Neural progenitor cell (in vitro differentiated cells): ENCODE measurements around the gene GRIPAP1. TPM values are rescaled to one million over a fixed set of nuclear protein-coding genes. Genes with fewer than 3 reads are reported as not detected.

ENCODE experiments used
- DNase-seq: peaks from one replicate; pipeline ENCODE4 v3.0.0-alpha.2; 2016; ENCODE audit warnings: low spot score
- H2AFZ ChIP-seq: fragments of 200-600 bp; sonication (generic); replicated peaks from 2 replicates; pipeline ENCODE4 v1.6.1; 2016; ENCODE audit warnings: antibody characterized with exemption
- H3F3A ChIP-seq: fragments of 200-600 bp; sonication (generic); 2 replicates; pipeline ENCODE4 v1.6.1; 2016; ENCODE audit warnings: antibody characterized with exemption, low read depth
- H3K27ac ChIP-seq: fragments of 200-600 bp; sonication (generic); 2 replicates; pipeline ENCODE4 v1.5.1; 2016; ENCODE audit warnings: mild to moderate bottlenecking
- H3K27me3 ChIP-seq: fragments of 200-600 bp; sonication (generic); 2 replicates; pipeline ENCODE4 v1.6.1; 2016; ENCODE audit warnings: mild to moderate bottlenecking, moderate library complexity
- H3K36me3 ChIP-seq: fragments of 200-600 bp; sonication (generic); 2 replicates; pipeline ENCODE4 v1.5.1; 2016
- H3K4me1 ChIP-seq: fragments of 200-600 bp; sonication (generic); 2 replicates; pipeline ENCODE4 v1.6.1; 2016; ENCODE audit warnings: mixed run types
- H3K4me2 ChIP-seq: fragments of 200-600 bp; sonication (generic); 2 replicates; pipeline ENCODE4 v1.6.1; 2016
- H3K4me3 ChIP-seq: fragments of 200-600 bp; sonication (generic); 2 replicates; pipeline ENCODE4 v1.5.1; 2016
- H3K79me2 ChIP-seq: fragments of 200-600 bp; sonication (generic); 2 replicates; pipeline ENCODE4 v1.6.1; 2016; ENCODE audit warnings: low read depth
- H3K9ac ChIP-seq: fragments of 200-600 bp; sonication (generic); 2 replicates; pipeline ENCODE4 v1.6.1; 2016
- H3K9me3 ChIP-seq: fragments of 200-600 bp; sonication (generic); 2 replicates; pipeline ENCODE4 v1.5.1; 2016; ENCODE audit warnings: low read depth
- H4K20me1 ChIP-seq: fragments of 200-600 bp; sonication (generic); 2 replicates; pipeline ENCODE4 v1.6.1; 2016; ENCODE audit warnings: low read depth
- H3K27ac Mint-ChIP-seq: 3 replicates; pipeline ENCODE4 v1.8.0; 2021; ENCODE audit warnings: mixed read lengths
- H3K27me3 Mint-ChIP-seq: 2 replicates; pipeline ENCODE4 v1.8.0; 2022; ENCODE audit warnings: low read depth, mild to moderate bottlenecking, inconsistent platforms, moderate library complexity, mixed read lengths; ENCODE audit not compliant: insufficient read depth
- H3K36me3 Mint-ChIP-seq: 3 replicates; pipeline ENCODE4 v1.8.0; 2021; ENCODE audit warnings: mixed read lengths
- H3K4me1 Mint-ChIP-seq: 3 replicates; pipeline ENCODE4 v1.8.0; 2021; ENCODE audit warnings: mixed read lengths
- H3K4me3 Mint-ChIP-seq: 3 replicates; pipeline ENCODE4 v1.8.0; 2021; ENCODE audit warnings: mild to moderate bottlenecking, moderate library complexity, mixed read lengths
- H3K9me3 Mint-ChIP-seq: 3 replicates; pipeline ENCODE4 v1.8.0; 2020; ENCODE audit warnings: mixed read lengths
- EZH2 ChIP-seq: fragments of 200-600 bp; sonication (generic); IDR thresholded peaks from 2 replicates; pipeline ENCODE4 v1.6.1; 2017; ENCODE audit warnings: antibody characterized with exemption, mild to moderate bottlenecking, moderate library complexity
- EZH2phosphoT487 ChIP-seq: fragments of 200-600 bp; sonication (generic); IDR thresholded peaks from 2 replicates; pipeline ENCODE4 v1.6.1; 2017; ENCODE audit warnings: antibody characterized with exemption
- total RNA-seq: library from RNA; depleted of rRNA; stranded (reverse); fragments of >200 nt; gene quantifications from 2 replicates; pipeline ENCODE4 v1.2.3, GENCODE V29; 2015; ENCODE audit warnings: low replicate concordance
- TF ChIP-seq, protein P1 (sequence below): fragments of 200-600 bp; sonication (generic); IDR thresholded peaks from 2 replicates; pipeline ENCODE4 v1.5.1; 2017; ENCODE audit warnings: antibody characterized with exemption, mild to moderate bottlenecking

Gene GRIPAP1
- total RNA-seq, 1 donor from 2014 or later: 30.1 TPM

DNA sequence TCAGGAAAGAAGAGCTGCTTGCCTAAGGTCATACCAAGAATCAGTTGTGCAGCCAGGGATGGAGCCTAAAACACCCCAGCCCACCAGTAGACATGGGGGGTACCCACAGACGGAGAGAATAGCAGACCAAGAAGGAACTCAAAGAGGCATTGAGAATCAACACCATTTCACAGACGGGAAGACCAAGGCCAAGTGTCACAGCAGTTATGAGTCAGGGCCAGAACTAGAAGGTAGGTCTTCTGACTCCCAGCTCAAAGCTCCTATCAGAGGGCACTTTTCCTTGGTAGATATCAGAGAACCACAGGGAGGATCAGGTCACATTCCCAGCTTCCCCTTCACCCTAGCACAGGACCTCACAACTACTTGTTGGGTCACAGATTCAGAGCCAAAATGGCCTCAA lies 59.2 kb downstream of the GRIPAP1 start:
- peaks cover 6% of the 10 kb centered on the region for H3K9me3 Mint-ChIP-seq
- Histone ChIP-seq H3K9ac (no peak overlapping the region), H3K36me3 (no peaks in the 10 kb centered on the region), H3K4me3 (no peak overlapping the region), H3K4me2 (no peak overlapping the region), H3K79me2 (peaks cover 72% of the 10 kb centered on the region), H3K27me3 (no peaks in the 10 kb centered on the region), H2AFZ (no peak overlapping the region), H3K4me1 (no peaks in the 10 kb centered on the region), H3K9me3 (no peaks in the 10 kb centered on the region), H3F3A (no peaks in the 10 kb centered on the region), H4K20me1 (peaks cover 22% of the 10 kb centered on the region), H3K27ac (no peak overlapping the region)
- H3K4me1 Mint-ChIP-seq: no peaks in the 10 kb centered on the region
- no peak for DNase-seq
- H3K4me3 Mint-ChIP-seq: no peak overlapping the region
- peaks cover 6% of the 10 kb centered on the region for H3K27me3 Mint-ChIP-seq
- H3K27ac Mint-ChIP-seq: no peak overlapping the region
- TF ChIP-seq, protein P1, sequence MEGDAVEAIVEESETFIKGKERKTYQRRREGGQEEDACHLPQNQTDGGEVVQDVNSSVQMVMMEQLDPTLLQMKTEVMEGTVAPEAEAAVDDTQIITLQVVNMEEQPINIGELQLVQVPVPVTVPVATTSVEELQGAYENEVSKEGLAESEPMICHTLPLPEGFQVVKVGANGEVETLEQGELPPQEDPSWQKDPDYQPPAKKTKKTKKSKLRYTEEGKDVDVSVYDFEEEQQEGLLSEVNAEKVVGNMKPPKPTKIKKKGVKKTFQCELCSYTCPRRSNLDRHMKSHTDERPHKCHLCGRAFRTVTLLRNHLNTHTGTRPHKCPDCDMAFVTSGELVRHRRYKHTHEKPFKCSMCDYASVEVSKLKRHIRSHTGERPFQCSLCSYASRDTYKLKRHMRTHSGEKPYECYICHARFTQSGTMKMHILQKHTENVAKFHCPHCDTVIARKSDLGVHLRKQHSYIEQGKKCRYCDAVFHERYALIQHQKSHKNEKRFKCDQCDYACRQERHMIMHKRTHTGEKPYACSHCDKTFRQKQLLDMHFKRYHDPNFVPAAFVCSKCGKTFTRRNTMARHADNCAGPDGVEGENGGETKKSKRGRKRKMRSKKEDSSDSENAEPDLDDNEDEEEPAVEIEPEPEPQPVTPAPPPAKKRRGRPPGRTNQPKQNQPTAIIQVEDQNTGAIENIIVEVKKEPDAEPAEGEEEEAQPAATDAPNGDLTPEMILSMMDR: no peak
- TF ChIP-seq EZH2phosphoT487 (no peak), EZH2 (no peak)
- peaks cover 2% of the 10 kb centered on the region for H3K36me3 Mint-ChIP-seq

DNA sequence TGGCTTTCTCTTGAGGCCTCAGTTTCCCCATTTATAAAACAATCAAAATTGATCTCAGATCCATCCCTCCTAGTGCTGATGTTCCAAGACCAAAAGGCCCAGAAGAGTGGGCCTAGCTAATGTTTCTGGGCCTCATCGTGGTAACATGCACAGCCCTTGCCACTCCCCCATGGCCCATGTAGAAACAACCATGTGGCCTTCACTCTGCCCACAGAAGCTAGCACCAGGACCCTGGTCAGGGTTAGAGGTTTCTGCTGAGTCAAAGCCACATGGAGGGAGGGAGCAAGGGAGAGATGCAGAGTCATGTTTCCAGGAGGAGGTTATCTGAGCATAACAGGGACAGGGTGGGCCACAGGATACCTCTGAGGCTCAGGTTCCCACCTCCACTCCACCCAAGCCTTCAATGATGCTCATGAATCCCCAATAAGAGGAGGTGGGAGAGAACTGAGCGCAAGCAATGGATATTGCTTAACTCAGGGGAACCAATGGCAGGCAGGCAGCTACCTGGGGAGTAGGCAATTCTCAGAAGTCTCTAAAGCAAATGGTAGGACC lies 61.6 kb downstream of the GRIPAP1 start:
- Mint-ChIP-seq H3K4me1 (no peaks in the 10 kb centered on the region), H3K9me3 (peaks cover 8% of the 10 kb centered on the region), H3K27ac (no peak overlapping the region), H3K4me3 (no peak overlapping the region), H3K36me3 (peaks cover 2% of the 10 kb centered on the region), H3K27me3 (peaks cover 6% of the 10 kb centered on the region)
- Histone ChIP-seq H3K79me2 (peaks cover 85% of the 10 kb centered on the region), H3K9ac (no peak overlapping the region), H3K4me3 (no peak overlapping the region), H3K4me2 (no peak overlapping the region), H3K27ac (no peak overlapping the region), H3F3A (peaks cover 3% of the 10 kb centered on the region), H3K27me3 (no peaks in the 10 kb centered on the region), H3K36me3 (no peaks in the 10 kb centered on the region), H2AFZ (no peak overlapping the region), H3K9me3 (no peaks in the 10 kb centered on the region), H4K20me1 (peaks cover 22% of the 10 kb centered on the region), H3K4me1 (no peaks in the 10 kb centered on the region)
- no peak for TF ChIP-seq EZH2phosphoT487
- TF ChIP-seq EZH2: no peak
- TF ChIP-seq, protein P1: no peak
- DNase-seq: no peak

DNA sequence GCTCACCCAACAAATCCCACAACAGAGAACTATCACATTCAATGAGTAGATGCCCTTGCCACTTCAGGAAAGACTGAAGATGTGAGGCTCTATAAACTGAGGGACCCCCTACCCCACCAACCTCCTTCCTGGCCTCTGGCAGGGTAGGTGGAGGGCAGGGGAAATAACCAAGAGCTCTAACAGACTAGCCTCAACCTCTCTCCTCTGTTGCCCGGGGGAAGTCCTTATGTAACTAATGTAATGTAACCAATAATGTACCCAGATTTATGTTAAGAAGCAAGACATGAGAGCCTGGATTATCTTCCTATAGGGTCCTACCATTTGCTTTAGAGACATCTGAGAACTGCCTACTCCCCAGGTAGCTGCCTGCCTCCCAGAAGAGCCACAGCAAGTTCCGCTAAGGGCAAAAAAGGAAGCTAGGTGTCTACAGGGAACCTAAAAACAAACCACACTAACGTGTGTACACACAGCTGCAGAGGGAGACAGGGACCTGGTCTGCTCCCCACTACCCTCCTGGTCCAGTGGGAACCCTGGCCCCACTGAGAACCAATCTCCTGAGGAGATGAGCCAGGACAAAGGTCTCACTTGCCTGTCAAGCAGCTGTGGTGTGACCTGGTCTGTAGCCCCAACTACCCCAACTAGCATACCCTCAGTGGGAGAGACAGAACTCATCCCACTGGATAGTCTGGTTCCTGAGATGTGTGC lies 62.4 kb downstream of the GRIPAP1 start:
- H3K4me1 Mint-ChIP-seq: no peaks in the 10 kb centered on the region
- Histone ChIP-seq H4K20me1 (peaks cover 20% of the 10 kb centered on the region), H3K4me3 (no peak overlapping the region), H2AFZ (no peak overlapping the region), H3K4me1 (no peaks in the 10 kb centered on the region), H3K36me3 (no peaks in the 10 kb centered on the region), H3K27me3 (no peaks in the 10 kb centered on the region), H3K4me2 (no peak overlapping the region), H3F3A (peaks cover 3% of the 10 kb centered on the region), H3K9me3 (no peaks in the 10 kb centered on the region), H3K27ac (no peak overlapping the region), H3K9ac (no peak overlapping the region), H3K79me2 (peaks cover 77% of the 10 kb centered on the region)
- H3K27me3 Mint-ChIP-seq: peaks cover 6% of the 10 kb centered on the region
- TF ChIP-seq, protein P1: no peak
- TF ChIP-seq EZH2phosphoT487 (no peak), EZH2 (no peak)
- H3K27ac Mint-ChIP-seq: no peak overlapping the region
- no peak for DNase-seq
- peaks cover 8% of the 10 kb centered on the region for H3K9me3 Mint-ChIP-seq
- H3K36me3 Mint-ChIP-seq: peaks cover 4% of the 10 kb centered on the region
- H3K4me3 Mint-ChIP-seq: no peak overlapping the region
